ENCODE results near the gene LAMA4.
A peak's percentile ranks its signal among the peaks of the same experiment; 100 is the strongest.

Gene LAMA4

GRCh38 chr6:112274774-112275173, 20.4 kb upstream of the LAMA4 start:
- peaks cover 35% of the 10 kb centered on the region for H3K4me1 ChIP-seq
- no peak for TF ChIP-seq Cebpa-rat (IDR thresholded peaks at IDR 0.05)
- H3K4me3 ChIP-seq = no peak overlapping the region
- no peak overlapping the region for H3K9ac ChIP-seq
- no peaks in the 10 kb centered on the region for H4K20me1 ChIP-seq
- H3K4me2 ChIP-seq = peak overlapping the region; percentile 33
- H3K9me3 ChIP-seq = no peaks in the 10 kb centered on the region
- H3K27ac ChIP-seq = no peak overlapping the region
- H3K36me3 ChIP-seq = no peaks in the 10 kb centered on the region
- no peaks in the 10 kb centered on the region for H3K27me3 ChIP-seq

GRCh38 chr6:112272799-112273198, 18.4 kb upstream of the LAMA4 start:
- no peak for TF ChIP-seq Cebpa-rat (IDR thresholded peaks at IDR 0.05)

GRCh38 chr6:112270756-112271155, 16.4 kb upstream of the LAMA4 start:
- peaks cover 61% of the 10 kb centered on the region for H3K4me1 ChIP-seq
- no peaks in the 10 kb centered on the region for H3K36me3 ChIP-seq
- no peaks in the 10 kb centered on the region for H3K9me3 ChIP-seq
- no peak for TF ChIP-seq Cebpa-rat (IDR thresholded peaks at IDR 0.05)
- H4K20me1 ChIP-seq = no peaks in the 10 kb centered on the region
- no peak overlapping the region for H3K4me3 ChIP-seq
- H3K9ac ChIP-seq = no peak overlapping the region
- H3K4me2 ChIP-seq = peak overlapping the region; percentile 77
- H3K27ac ChIP-seq = no peak overlapping the region
- H3K27me3 ChIP-seq = no peaks in the 10 kb centered on the region

More at GRCh38 chr6:112272799-112273198, 18.4 kb upstream of the LAMA4 start:
- Histone ChIP-seq H3K27me3 (no peaks in the 10 kb centered on the region), H3K4me2 (no peak overlapping the region), H3K27ac (no peak overlapping the region), H3K4me1 (peaks cover 50% of the 10 kb centered on the region), H3K4me3 (no peak overlapping the region), H3K36me3 (no peaks in the 10 kb centered on the region), H3K9ac (no peak overlapping the region), H4K20me1 (no peaks in the 10 kb centered on the region), H3K9me3 (no peaks in the 10 kb centered on the region)

GRCh38 chr6:112269979-112270566, 15.7 kb upstream of the LAMA4 start:
- no peak overlapping the region for H3K4me3 ChIP-seq
- H3K27ac ChIP-seq = peak overlapping the region; percentile 15; the same call in 1 of the 2 replicates
- no peak for TF ChIP-seq Cebpa-rat (IDR thresholded peaks at IDR 0.05)
- no peaks in the 10 kb centered on the region for H3K36me3 ChIP-seq
- H3K9me3 ChIP-seq = no peaks in the 10 kb centered on the region
- H4K20me1 ChIP-seq = no peaks in the 10 kb centered on the region
- peaks cover 56% of the 10 kb centered on the region for H3K4me1 ChIP-seq
- peak overlapping the region; percentile 77 for H3K4me2 ChIP-seq
- no peak overlapping the region for H3K9ac ChIP-seq
- no peaks in the 10 kb centered on the region for H3K27me3 ChIP-seq

- Histone ChIP-seq H3K27me3 (no peaks in the 10 kb centered on the region), H3K9ac (no peak overlapping the region), H3K4me3 (no peak overlapping the region), H3K4me1 (peaks cover 47% of the 10 kb centered on the region), H3K27ac (no peak overlapping the region), H4K20me1 (no peaks in the 10 kb centered on the region), H3K9me3 (no peaks in the 10 kb centered on the region), H3K36me3 (no peaks in the 10 kb centered on the region), H3K4me2 (peak overlapping the region; percentile 77)
- TF ChIP-seq Cebpa-rat (IDR thresholded peaks at IDR 0.05) = no peak
Measured at GRCh38 chr6:112269114-112269513, 14.7 kb upstream of the LAMA4 start.

GRCh38 chr6:112268654-112269053, 14.3 kb upstream of the LAMA4 start:
- Histone ChIP-seq H3K4me2 (peak overlapping the region; percentile 77), H3K27me3 (no peaks in the 10 kb centered on the region), H3K4me3 (no peak overlapping the region), H3K27ac (no peak overlapping the region), H3K4me1 (peaks cover 42% of the 10 kb centered on the region), H3K36me3 (no peaks in the 10 kb centered on the region), H3K9ac (no peak overlapping the region), H3K9me3 (no peaks in the 10 kb centered on the region), H4K20me1 (no peaks in the 10 kb centered on the region)
- no peak for TF ChIP-seq Cebpa-rat (IDR thresholded peaks at IDR 0.05)

GRCh38 chr6:112268019-112268418, 13.7 kb upstream of the LAMA4 start:
- no peak overlapping the region for H3K4me3 ChIP-seq
- H4K20me1 ChIP-seq = no peaks in the 10 kb centered on the region
- H3K4me1 ChIP-seq = peaks cover 42% of the 10 kb centered on the region
- no peaks in the 10 kb centered on the region for H3K27me3 ChIP-seq
- no peak overlapping the region for H3K4me2 ChIP-seq
- no peaks in the 10 kb centered on the region for H3K36me3 ChIP-seq
- no peaks in the 10 kb centered on the region for H3K9me3 ChIP-seq
- no peak overlapping the region for H3K27ac ChIP-seq
- TF ChIP-seq Cebpa-rat (IDR thresholded peaks at IDR 0.05) = no peak
- H3K9ac ChIP-seq = no peak overlapping the region

- TF ChIP-seq Cebpa-rat (IDR thresholded peaks at IDR 0.05) = no peak
- Histone ChIP-seq H3K4me2 (peak overlapping the region; percentile 43), H3K36me3 (no peaks in the 10 kb centered on the region), H3K9ac (no peak overlapping the region), H3K27ac (no peak overlapping the region), H3K9me3 (no peaks in the 10 kb centered on the region), H3K4me1 (peaks cover 42% of the 10 kb centered on the region), H3K4me3 (no peak overlapping the region), H4K20me1 (no peaks in the 10 kb centered on the region), H3K27me3 (no peaks in the 10 kb centered on the region)
Measured at GRCh38 chr6:112266331-112266730, 12.0 kb upstream of the LAMA4 start.

- peaks cover 3% of the 10 kb centered on the region; the same call in 1 of the 2 replicates for H3K4me1 ChIP-seq
- no peak for TF ChIP-seq Cebpa-rat (IDR thresholded peaks at IDR 0.05)
- H3K27me3 ChIP-seq = peaks cover 14% of the 10 kb centered on the region
- H3K36me3 ChIP-seq = no peaks in the 10 kb centered on the region
- no peak overlapping the region for H3K4me3 ChIP-seq
- no peaks in the 10 kb centered on the region for H4K20me1 ChIP-seq
- no peak overlapping the region for H3K27ac ChIP-seq
- no peak overlapping the region for H3K9ac ChIP-seq
- no peak overlapping the region; the same call in 1 of the 2 replicates for H3K4me2 ChIP-seq
- H3K9me3 ChIP-seq = peaks cover 8% of the 10 kb centered on the region; the same call in 1 of the 2 replicates
Measured at GRCh38 chr6:112259337-112259675, 4.9 kb upstream of the LAMA4 start.

- Histone ChIP-seq H3K9me3 (peaks cover 13% of the 10 kb centered on the region), H3K4me2 (no peak overlapping the region; the same call in 1 of the 2 replicates), H3K4me3 (no peak overlapping the region), H3K9ac (no peak overlapping the region), H3K36me3 (no peaks in the 10 kb centered on the region), H3K27me3 (peaks cover 19% of the 10 kb centered on the region), H3K4me1 (peaks cover 8% of the 10 kb centered on the region), H3K27ac (no peak overlapping the region), H4K20me1 (no peaks in the 10 kb centered on the region)
- TF ChIP-seq Cebpa-rat (IDR thresholded peaks at IDR 0.05) = no peak
Measured at GRCh38 chr6:112258642-112259336, 4.4 kb upstream of the LAMA4 start.

Measured in BLaER1 (cell line).